ENCODE data around the gene PLAAT2.

Gene PLAAT2

GRCh38 chr11:63511048-63511748 lies 52.0 kb downstream of the PLAAT2 start:
- peak overlapping the region in 2 of 7 experiments; percentile 8 to 9 for H3K4me3 ChIP-seq (ENCODE audit: control insufficient read depth in 1 of 7, extremely low read depth in 1 of 7, insufficient read depth in 4 of 7, low read depth in 2 of 7, low read length in 6 of 7)

GRCh38 chr11:63510360-63511047 lies 52.7 kb downstream of the PLAAT2 start:
- 96% methylated on average over 7 of the region's 7 CpGs for WGBS (ENCODE audit: insufficient coverage)
- Histone ChIP-seq H3K27ac (ENCODE audit: insufficient read depth in 1 of 2, low read depth in 1 of 2, low read length in 2 of 2, poor library complexity in 1 of 2, severe bottlenecking in 2 of 2) (no peak overlapping the region), H3K4me1 (ENCODE audit: control extremely low read depth in 1 of 4, control insufficient read depth in 4 of 4, insufficient read depth in 4 of 4, low read length in 3 of 4) (peaks cover 15 to 50% (median 42%) of the 10 kb centered on the region in 4 experiments), H3K9me3 (ENCODE audit: control extremely low read depth in 1 of 5, control insufficient read depth in 4 of 5, insufficient read depth in 2 of 5, low read depth in 1 of 5, low read length in 4 of 5) (no peaks in the 10 kb centered on the region), H3K36me3 (ENCODE audit: control insufficient read depth in 4 of 4, insufficient read depth in 4 of 4, low read length in 3 of 4) (no peaks in the 10 kb centered on the region), H3K4me3 (ENCODE audit: control insufficient read depth in 1 of 7, extremely low read depth in 1 of 7, insufficient read depth in 4 of 7, low read depth in 2 of 7, low read length in 6 of 7) (peak overlapping the region in 1 of 7 experiments; percentile 1), H3K27me3 (replicated peaks in 2 of 5; ENCODE audit: control insufficient read depth in 4 of 5, insufficient read depth in 5 of 5, low read length in 4 of 5) (no peaks in the 10 kb centered on the region)
- CTCF ChIA-PET, result interaction anchor here (0.7 to 12.9 kb wide), 4 partner anchors 11 to 30 kb away, joined by 3 to 140 read pairs (median 3); no protein-coding TSS in a partner anchor
- POLR2A ChIA-PET, result interaction anchor here (0.8 kb wide), 1 partner anchor 57 kb away, joined by 3 read pairs; no protein-coding TSS in a partner anchor
- DNase-seq, result no peak

More at GRCh38 chr11:63511048-63511748, 52.0 kb downstream of the PLAAT2 start:
- DNase-seq, result peak in 2 of 3 donors; percentile 85 to 91
- no peaks in the 10 kb centered on the region for H3K9me3 ChIP-seq (ENCODE audit: control extremely low read depth in 1 of 5, control insufficient read depth in 4 of 5, insufficient read depth in 2 of 5, low read depth in 1 of 5, low read length in 4 of 5)
- 36% methylated on average over 6 of the region's 11 CpGs for WGBS (ENCODE audit: insufficient coverage)
- ChIA-PET POLR2A (interaction anchor here (0.8 kb wide), 1 partner anchor 56 kb away, joined by 3 read pairs; no protein-coding TSS in a partner anchor), CTCF (interaction anchor here (1.0 to 12.9 kb wide), 2 partner anchors 10 to 31 kb away, joined by 3 to 140 read pairs; no protein-coding TSS in a partner anchor)
- no peak overlapping the region for H3K27ac ChIP-seq (ENCODE audit: insufficient read depth in 1 of 2, low read depth in 1 of 2, low read length in 2 of 2, poor library complexity in 1 of 2, severe bottlenecking in 2 of 2)
- H3K4me1 ChIP-seq (ENCODE audit: control extremely low read depth in 1 of 4, control insufficient read depth in 4 of 4, insufficient read depth in 4 of 4, low read length in 3 of 4), result peaks cover 14 to 43% (median 36%) of the 10 kb centered on the region in 4 experiments
- no peaks in the 10 kb centered on the region for H3K27me3 ChIP-seq (replicated peaks in 2 of 5; ENCODE audit: control insufficient read depth in 4 of 5, insufficient read depth in 5 of 5, low read length in 4 of 5)
- no peaks in the 10 kb centered on the region for H3K36me3 ChIP-seq (ENCODE audit: control insufficient read depth in 4 of 4, insufficient read depth in 4 of 4, low read length in 3 of 4)

GRCh38 chr11:63508745-63509144 lies 54.4 kb downstream of the PLAAT2 start:
- DNase-seq, result no peak
- peaks cover 0 to 3% (median 0%) of the 10 kb centered on the region in 5 experiments for H3K27me3 ChIP-seq (replicated peaks in 2 of 5; ENCODE audit: control insufficient read depth in 4 of 5, insufficient read depth in 5 of 5, low read length in 4 of 5)
- peaks cover 15 to 59% (median 53%) of the 10 kb centered on the region in 4 experiments for H3K4me1 ChIP-seq (ENCODE audit: control extremely low read depth in 1 of 4, control insufficient read depth in 4 of 4, insufficient read depth in 4 of 4, low read length in 3 of 4)
- no peaks in the 10 kb centered on the region for H3K36me3 ChIP-seq (ENCODE audit: control insufficient read depth in 4 of 4, insufficient read depth in 4 of 4, low read length in 3 of 4)
- H3K4me3 ChIP-seq (ENCODE audit: control insufficient read depth in 1 of 7, extremely low read depth in 1 of 7, insufficient read depth in 4 of 7, low read depth in 2 of 7, low read length in 6 of 7), result no peak overlapping the region
- H3K9me3 ChIP-seq (ENCODE audit: control extremely low read depth in 1 of 5, control insufficient read depth in 4 of 5, insufficient read depth in 2 of 5, low read depth in 1 of 5, low read length in 4 of 5), result no peaks in the 10 kb centered on the region
- no peak overlapping the region for H3K27ac ChIP-seq (ENCODE audit: insufficient read depth in 1 of 2, low read depth in 1 of 2, low read length in 2 of 2, poor library complexity in 1 of 2, severe bottlenecking in 2 of 2)
- WGBS (ENCODE audit: insufficient coverage), result 100% methylated on average over 4 of the region's 12 CpGs
- CTCF ChIA-PET, result interaction anchor here (0.7 to 12.9 kb wide), 9 partner anchors 11 to 199 kb away, joined by 3 to 140 read pairs (median 4); partner anchors contain the start of genes PLAAT2 and PLAAT5
- POLR2A ChIA-PET, result interaction anchor here (0.5 to 1.0 kb wide), 2 partner anchors 58 to 680 kb away, joined by 3 read pairs; no protein-coding TSS in a partner anchor

- Histone ChIP-seq H3K9me3 (ENCODE audit: control extremely low read depth in 1 of 5, control insufficient read depth in 4 of 5, insufficient read depth in 2 of 5, low read depth in 1 of 5, low read length in 4 of 5) (no peaks in the 10 kb centered on the region), H3K27ac (ENCODE audit: insufficient read depth in 1 of 2, low read depth in 1 of 2, low read length in 2 of 2, poor library complexity in 1 of 2, severe bottlenecking in 2 of 2) (no peak overlapping the region), H3K36me3 (ENCODE audit: control insufficient read depth in 4 of 4, insufficient read depth in 4 of 4, low read length in 3 of 4) (no peaks in the 10 kb centered on the region), H3K27me3 (replicated peaks in 2 of 5; ENCODE audit: control insufficient read depth in 4 of 5, insufficient read depth in 5 of 5, low read length in 4 of 5) (peaks cover 0 to 3% (median 0%) of the 10 kb centered on the region in 5 experiments), H3K4me3 (ENCODE audit: control insufficient read depth in 1 of 7, extremely low read depth in 1 of 7, insufficient read depth in 4 of 7, low read depth in 2 of 7, low read length in 6 of 7) (no peak overlapping the region), H3K4me1 (ENCODE audit: control extremely low read depth in 1 of 4, control insufficient read depth in 4 of 4, insufficient read depth in 4 of 4, low read length in 3 of 4) (peaks cover 15 to 64% (median 56%) of the 10 kb centered on the region in 4 experiments)
- DNase-seq, result peak; percentile 60 to 64 (median 63)
- ChIA-PET POLR2A (interaction anchor here (0.5 to 1.0 kb wide), 3 partner anchors 59 to 679 kb away, joined by 3 read pairs; no protein-coding TSS in a partner anchor), CTCF (interaction anchor here (0.7 to 12.9 kb wide), 13 partner anchors 11 to 130 kb away, joined by 3 to 140 read pairs (median 4); partner anchors contain the start of genes PLAAT2, PLAAT4 and PLAAT5)
- WGBS (ENCODE audit: insufficient coverage), result 64% methylated on average over 2 of the region's 3 CpGs
Measured at GRCh38 chr11:63508009-63508408, 55.2 kb downstream of the PLAAT2 start.

- Histone ChIP-seq H3K27ac (ENCODE audit: insufficient read depth in 1 of 2, low read depth in 1 of 2, low read length in 2 of 2, poor library complexity in 1 of 2, severe bottlenecking in 2 of 2) (no peak overlapping the region), H3K36me3 (ENCODE audit: control insufficient read depth in 4 of 4, insufficient read depth in 4 of 4, low read length in 3 of 4) (no peaks in the 10 kb centered on the region), H3K4me3 (ENCODE audit: control insufficient read depth in 1 of 7, extremely low read depth in 1 of 7, insufficient read depth in 4 of 7, low read depth in 2 of 7, low read length in 6 of 7) (peak overlapping the region in 1 of 7 experiments; percentile 13), H3K27me3 (replicated peaks in 2 of 5; ENCODE audit: control insufficient read depth in 4 of 5, insufficient read depth in 5 of 5, low read length in 4 of 5) (peaks cover 0 to 3% (median 0%) of the 10 kb centered on the region in 5 experiments), H3K9me3 (ENCODE audit: control extremely low read depth in 1 of 5, control insufficient read depth in 4 of 5, insufficient read depth in 2 of 5, low read depth in 1 of 5, low read length in 4 of 5) (no peaks in the 10 kb centered on the region), H3K4me1 (ENCODE audit: control extremely low read depth in 1 of 4, control insufficient read depth in 4 of 4, insufficient read depth in 4 of 4, low read length in 3 of 4) (peaks cover 16 to 67% (median 59%) of the 10 kb centered on the region in 4 experiments)
- WGBS (ENCODE audit: insufficient coverage), result 71% methylated on average over 1 of the region's 2 CpGs
- ChIA-PET CTCF (interaction anchor here (0.6 to 12.9 kb wide), 12 partner anchors 12 to 188 kb away, joined by 3 to 140 read pairs (median 4); partner anchors contain the start of genes PLAAT2, PLAAT4 and PLAAT5), POLR2A (interaction anchor here (0.6 to 1.0 kb wide), 2 partner anchors 59 to 231 kb away, joined by 3 read pairs; no protein-coding TSS in a partner anchor)
- DNase-seq, result no peak
Measured at GRCh38 chr11:63507511-63507910, 55.7 kb downstream of the PLAAT2 start.

- H3K4me3 ChIP-seq (ENCODE audit: control insufficient read depth in 1 of 7, extremely low read depth in 1 of 7, insufficient read depth in 4 of 7, low read depth in 2 of 7, low read length in 6 of 7), result peak overlapping the region in 1 of 7 experiments; percentile 30
- ChIA-PET CTCF (interaction anchor here (1.1 to 12.9 kb wide), 9 partner anchors 13 to 129 kb away, joined by 3 to 140 read pairs (median 5); partner anchors contain the start of genes PLAAT4 and PLAAT5), POLR2A (no interaction called here)
- H3K27ac ChIP-seq (ENCODE audit: insufficient read depth in 1 of 2, low read depth in 1 of 2, low read length in 2 of 2, poor library complexity in 1 of 2, severe bottlenecking in 2 of 2), result no peak overlapping the region
- peaks cover 19 to 72% (median 62%) of the 10 kb centered on the region in 4 experiments for H3K4me1 ChIP-seq (ENCODE audit: control extremely low read depth in 1 of 4, control insufficient read depth in 4 of 4, insufficient read depth in 4 of 4, low read length in 3 of 4)
- 100% methylated on average over 2 of the region's 2 CpGs for WGBS (ENCODE audit: insufficient coverage)
- H3K27me3 ChIP-seq (replicated peaks in 2 of 5; ENCODE audit: control insufficient read depth in 4 of 5, insufficient read depth in 5 of 5, low read length in 4 of 5), result peaks cover 0 to 3% (median 0%) of the 10 kb centered on the region in 5 experiments
- DNase-seq, result no peak
- H3K36me3 ChIP-seq (ENCODE audit: control insufficient read depth in 4 of 4, insufficient read depth in 4 of 4, low read length in 3 of 4), result no peaks in the 10 kb centered on the region
- H3K9me3 ChIP-seq (ENCODE audit: control extremely low read depth in 1 of 5, control insufficient read depth in 4 of 5, insufficient read depth in 2 of 5, low read depth in 1 of 5, low read length in 4 of 5), result no peaks in the 10 kb centered on the region
Measured at GRCh38 chr11:63506876-63507275, 56.3 kb downstream of the PLAAT2 start.
